NCI-H1048 (cell line): ENCODE measurements around the gene NELFB.

Experiments
- DNase-seq: peaks from one replicate; lab custom pipeline; 2025; lab: John Stamatoyannopoulos, UW

The NELFB gene

GRCh38 chr9:137303151-137303892 is 48.2 kb downstream of the NELFB start:
- DNase-seq, result no peak

GRCh38 chr9:137303893-137304382 is 48.8 kb downstream of the NELFB start:
- no peak for DNase-seq

- DNase-seq, result no peak
Observed at GRCh38 chr9:137304383-137305059, 49.4 kb downstream of the NELFB start.

GRCh38 chr9:137305060-137305797 is 50.1 kb downstream of the NELFB start:
- no peak for DNase-seq

GRCh38 chr9:137305798-137306065 is 50.6 kb downstream of the NELFB start:
- DNase-seq, result no peak

- no peak for DNase-seq
Observed at GRCh38 chr9:137306066-137306849, 51.1 kb downstream of the NELFB start.

- no peak for DNase-seq
Observed at GRCh38 chr9:137306850-137307254, 51.7 kb downstream of the NELFB start.

GRCh38 chr9:137307255-137308056 is 52.3 kb downstream of the NELFB start:
- no peak for DNase-seq

- DNase-seq, result no peak
Observed at GRCh38 chr9:137308057-137308619, 53.0 kb downstream of the NELFB start.

- no peak for DNase-seq
Observed at GRCh38 chr9:137309368-137310188, 54.5 kb downstream of the NELFB start.

- DNase-seq, result no peak
Observed at GRCh38 chr9:137310189-137311052, 55.3 kb downstream of the NELFB start.

GRCh38 chr9:137311171-137311985 is 56.3 kb downstream of the NELFB start:
- no peak for DNase-seq

- no peak for DNase-seq
Observed at GRCh38 chr9:137311986-137312851, 57.1 kb downstream of the NELFB start.

- no peak for DNase-seq
Observed at GRCh38 chr9:137312852-137313325, 57.8 kb downstream of the NELFB start.

GRCh38 chr9:137313326-137313936 is 58.3 kb downstream of the NELFB start:
- DNase-seq, result no peak

GRCh38 chr9:137313956-137314560 is 58.9 kb downstream of the NELFB start:
- DNase-seq, result no peak
